HG03108 (cell line): ENCODE results near the gene NDC80.
"Not testable (repeated sequence)": the region's sequence is repeated elsewhere in the genome, so short reads cannot be mapped to it uniquely, and the experiment has no call there.

Experiments
- ATAC-seq: cut with Tn5 transposase; IDR thresholded peaks from one replicate; pipeline ENCODE4 v1.9.1; 2021; ENCODE audit warnings: moderate library complexity; ENCODE audit not compliant: unreplicated experiment

The NDC80 gene

DNA sequence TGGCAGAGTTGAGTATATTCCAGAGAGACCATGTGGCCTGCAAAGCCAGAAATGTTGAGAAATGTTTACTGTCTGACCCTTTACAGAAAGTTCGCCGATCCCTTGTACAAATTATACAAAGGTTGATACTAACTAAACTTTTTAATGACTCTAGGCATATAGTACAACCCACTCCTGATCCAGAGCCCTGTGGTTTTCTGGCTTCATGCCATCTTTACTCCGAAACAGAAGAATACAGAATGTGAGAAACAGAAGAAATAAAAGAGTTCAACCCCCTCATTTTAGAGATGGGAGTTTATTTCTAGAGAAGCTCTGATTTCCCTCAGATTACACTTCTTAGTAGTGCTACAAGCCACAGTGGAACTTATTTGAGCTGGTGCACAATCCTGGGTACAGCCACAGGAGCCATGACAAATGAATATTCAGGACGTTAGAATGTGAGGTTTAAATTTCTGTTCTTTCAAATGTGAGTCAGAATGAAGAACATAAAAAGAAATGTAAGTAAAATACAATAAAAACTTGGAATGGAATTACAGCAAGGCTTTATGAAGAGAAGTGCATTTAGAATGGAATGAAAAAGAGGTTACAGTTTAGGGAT lies 46.1 kb downstream of the NDC80 start:
- no peak for ATAC-seq

GRCh38 chr18:2618009-2618408 lies 46.7 kb downstream of the NDC80 start:
- ATAC-seq: no peak

DNA sequence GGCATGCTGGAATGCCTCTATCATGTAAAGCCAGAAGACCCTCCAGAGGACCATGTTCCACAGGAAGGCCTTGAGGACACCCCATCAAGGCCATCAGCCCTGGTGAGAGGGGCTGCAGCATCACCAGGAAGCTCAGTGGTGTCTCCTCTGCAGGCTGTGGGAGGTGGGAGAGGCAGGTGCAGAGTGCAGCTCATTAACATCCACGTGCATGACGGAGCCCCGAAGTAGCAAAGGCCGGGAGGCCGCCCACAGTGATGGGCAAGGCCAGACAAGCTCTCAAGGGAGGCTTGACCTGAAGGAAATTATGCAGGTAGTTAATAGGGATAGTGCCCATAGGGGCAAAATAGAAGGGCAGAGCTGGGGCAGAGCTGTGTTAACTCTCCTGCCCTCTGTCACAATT lies 53.9 kb downstream of the NDC80 start:
- no peak for ATAC-seq

GRCh38 chr18:2627821-2628276 lies 56.5 kb downstream of the NDC80 start:
- ATAC-seq: peak; percentile 95

- no peak for ATAC-seq
Measured at GRCh38 chr18:2629003-2629402, 57.6 kb downstream of the NDC80 start.

DNA sequence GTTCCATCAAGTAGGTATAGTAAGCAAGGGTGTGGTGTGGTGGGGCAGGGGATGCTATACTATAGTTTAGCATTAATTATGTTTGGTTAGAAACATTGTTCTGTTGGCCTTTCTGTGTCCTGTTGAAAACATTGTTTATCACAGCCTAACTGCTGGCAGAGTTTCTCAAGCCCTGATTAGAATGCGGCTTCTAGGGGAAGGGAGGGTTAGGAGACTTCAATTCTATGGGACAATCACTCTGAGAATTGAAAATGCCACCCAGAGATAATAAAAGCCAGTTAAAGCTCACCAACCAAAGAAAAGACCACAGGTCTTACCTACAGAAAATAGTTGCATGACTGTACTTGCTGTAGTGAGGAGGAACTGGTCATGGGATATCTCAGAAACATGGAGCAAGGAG lies 64.2 kb downstream of the NDC80 start:
- no peak for ATAC-seq

DNA sequence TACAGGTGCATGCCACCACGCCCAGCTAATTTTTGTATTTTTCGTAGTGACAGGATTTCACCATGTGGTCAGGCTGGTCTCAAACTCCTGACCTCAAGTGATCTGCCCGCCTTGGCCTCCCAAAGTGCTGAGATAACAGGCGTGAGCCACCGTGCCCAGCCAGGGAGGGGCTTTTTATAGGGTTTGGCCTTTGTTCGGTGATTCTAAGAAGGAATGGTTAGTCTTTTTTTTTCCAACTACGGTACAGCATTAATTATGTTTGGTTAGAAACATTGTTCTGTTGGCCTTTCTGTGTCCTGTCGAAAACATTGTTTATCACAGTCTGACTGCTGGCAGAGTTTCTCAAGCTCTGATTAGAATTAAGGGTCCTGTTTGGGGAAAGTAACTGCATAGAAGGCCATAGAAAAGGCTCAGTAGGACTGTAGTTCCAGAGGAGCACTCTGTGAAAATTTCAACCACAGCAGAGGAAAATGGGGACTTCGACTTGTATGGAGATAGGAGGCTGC lies 64.8 kb downstream of the NDC80 start:
- ATAC-seq: peak; percentile 8

GRCh38 chr18:2641638-2642037 lies 70.3 kb downstream of the NDC80 start:
- peak; percentile 70 for ATAC-seq

GRCh38 chr18:2642771-2643170 lies 71.4 kb downstream of the NDC80 start:
- ATAC-seq: no peak

- no peak for ATAC-seq
Measured at GRCh38 chr18:2644535-2644934, 73.2 kb downstream of the NDC80 start.

GRCh38 chr18:2651981-2652380 lies 80.6 kb downstream of the NDC80 start:
- ATAC-seq: no peak

GRCh38 chr18:2653467-2653866 lies 82.1 kb downstream of the NDC80 start:
- no peak for ATAC-seq

GRCh38 chr18:2654169-2654927 lies 83.0 kb downstream of the NDC80 start:
- no peak for ATAC-seq

GRCh38 chr18:2654928-2655177 lies 83.5 kb downstream of the NDC80 start:
- ATAC-seq: peak; percentile 24

DNA sequence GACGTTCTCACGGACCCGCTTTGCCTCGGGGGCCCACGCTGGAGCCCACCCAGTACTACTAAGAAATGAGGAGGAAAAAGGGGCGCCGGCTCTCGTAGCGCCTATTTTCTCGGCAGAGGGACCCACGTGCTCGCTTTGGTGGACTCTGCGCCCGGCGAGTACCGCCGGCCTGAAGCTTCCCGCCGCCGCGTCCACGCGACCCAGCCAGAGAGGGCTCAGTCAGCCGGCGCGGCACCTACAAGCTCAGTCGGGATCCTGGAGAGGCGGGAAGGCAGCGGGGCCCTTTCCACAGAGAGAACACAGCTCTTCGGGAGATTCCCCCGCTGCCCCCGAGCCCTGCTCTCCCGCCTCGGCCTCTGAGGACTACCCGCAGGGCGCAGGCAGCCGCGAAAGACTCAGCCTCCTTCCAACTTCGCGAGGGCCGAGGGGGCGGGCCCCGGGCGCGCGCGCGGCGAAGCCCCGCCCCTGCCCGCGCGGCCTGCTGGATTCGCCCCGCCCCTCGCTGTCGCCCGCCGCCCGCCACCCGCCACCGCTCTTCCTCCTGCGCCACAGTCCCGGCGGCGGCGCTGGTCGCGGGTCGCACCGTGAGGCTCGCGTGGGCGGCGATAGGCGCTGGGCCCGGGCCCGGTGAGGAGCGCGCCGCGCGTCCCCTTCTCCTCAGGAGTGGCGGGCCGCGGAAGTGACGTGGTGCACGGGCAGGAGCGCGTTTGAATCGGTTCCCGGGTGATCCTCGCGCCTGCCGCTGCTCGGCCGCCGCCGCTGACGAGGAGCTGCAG lies 84.0 kb downstream of the NDC80 start, which contains the start of gene SMCHD1:
SMCHD1 (plus strand) TSS at position 549 of the 776 bp plus-strand sequence. CDS start 350 bp downstream, outside the sequence.
- peak; percentile 68 for ATAC-seq

DNA sequence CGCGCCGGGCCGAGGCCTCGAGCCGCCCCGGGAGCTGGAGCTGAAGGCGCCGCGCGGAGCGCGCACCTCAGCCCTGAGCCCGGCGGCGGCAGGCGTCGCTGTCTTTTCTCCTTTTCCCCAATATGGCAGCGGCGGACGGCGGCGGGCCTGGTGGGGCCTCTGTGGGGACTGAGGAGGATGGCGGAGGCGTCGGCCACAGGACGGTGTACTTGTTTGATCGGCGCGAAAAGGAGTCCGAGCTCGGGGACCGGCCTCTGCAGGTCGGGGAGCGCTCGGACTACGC lies 84.5 kb downstream of the NDC80 start:
- ATAC-seq: no peak

DNA sequence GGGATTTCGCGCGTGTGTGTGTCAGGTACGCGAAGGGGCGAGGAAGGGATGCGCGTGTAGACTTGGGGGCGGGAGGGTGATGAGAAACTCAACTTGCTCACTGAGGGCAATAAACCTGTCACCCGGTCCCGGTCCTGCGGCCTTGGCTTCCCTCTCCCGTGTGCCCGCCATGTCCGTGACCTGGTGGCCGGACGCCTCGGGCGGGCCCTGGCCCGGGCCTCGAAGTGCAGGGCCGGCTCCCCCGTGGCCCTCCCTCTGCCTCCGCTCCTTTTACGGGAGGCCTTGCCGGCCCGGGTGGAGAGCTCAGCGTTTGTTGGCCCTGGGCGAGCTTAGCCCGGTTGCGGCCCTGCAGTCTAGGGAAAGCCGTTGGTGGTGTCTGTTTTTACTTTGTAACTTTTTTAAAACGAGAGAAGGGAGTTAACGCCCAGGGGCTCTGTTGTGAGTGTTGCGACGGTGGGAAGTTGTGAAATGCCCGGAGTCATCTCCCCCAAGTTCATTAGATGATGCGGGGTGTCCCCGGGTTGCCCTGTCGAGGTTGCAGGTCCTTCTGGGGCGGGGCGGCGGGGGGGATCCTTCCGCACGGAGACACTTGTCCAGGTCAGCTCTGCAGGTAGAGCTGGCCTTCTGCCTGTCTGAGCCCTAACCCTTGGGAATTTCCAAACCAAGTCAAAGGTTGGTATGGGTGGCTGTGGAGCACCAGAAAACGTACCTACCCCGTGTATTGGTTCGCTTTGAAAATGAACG lies 85.1 kb downstream of the NDC80 start:
- ATAC-seq: peak; percentile 9

- no peak for ATAC-seq
Measured at GRCh38 chr18:2656981-2657512, 85.7 kb downstream of the NDC80 start.

GRCh38 chr18:2657788-2658458 lies 86.6 kb downstream of the NDC80 start:
- ATAC-seq: no peak

DNA sequence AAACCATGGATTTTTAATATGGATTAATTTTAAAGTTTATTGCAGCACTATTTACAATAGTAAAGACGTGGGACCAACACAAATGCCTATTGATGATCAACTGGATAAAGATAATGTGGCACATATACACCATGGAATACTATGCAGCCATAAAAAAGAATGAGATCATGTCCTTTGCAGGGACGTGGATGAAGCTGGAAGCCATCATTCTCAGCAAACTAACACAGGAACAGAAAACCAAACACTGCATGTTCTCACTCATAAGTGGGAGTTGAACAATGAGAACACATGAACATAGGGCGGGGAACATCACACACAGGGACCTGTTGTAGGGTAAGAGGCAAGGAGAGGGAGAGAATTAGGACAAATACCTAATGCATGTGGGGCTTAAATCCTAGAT lies 89.5 kb downstream of the NDC80 start:
- ATAC-seq: not testable (repeated sequence)
